Chondrocyte (in vitro differentiated cells): Measurements from ENCODE around the gene ACVR1B. TPM values are rescaled to one million over a fixed set of nuclear protein-coding genes. Genes with fewer than 3 reads are reported as not detected.

Source experiments
- DNase-seq: peaks from one replicate; pipeline ENCODE4 v3.0.0; 2021; ENCODE audit warnings: mixed read lengths, low spot score
- H3K27ac Mint-ChIP-seq: one replicate; pipeline ENCODE4 v1.8.0; 2021; ENCODE audit warnings: mild to moderate bottlenecking, moderate library complexity, mixed read lengths; ENCODE audit not compliant: unreplicated experiment
- H3K27me3 Mint-ChIP-seq: 2 replicates; pipeline ENCODE4 v1.8.0; 2021; ENCODE audit warnings: low read depth, mixed read lengths
- H3K36me3 Mint-ChIP-seq: 2 replicates; pipeline ENCODE4 v1.8.0; 2021; ENCODE audit warnings: low read depth, mixed read lengths
- H3K4me1 Mint-ChIP-seq: 2 replicates; pipeline ENCODE4 v1.8.0; 2021; ENCODE audit warnings: low read depth, mild to moderate bottlenecking, mixed read lengths
- H3K4me3 Mint-ChIP-seq: one replicate; pipeline ENCODE4 v1.8.0; 2021; ENCODE audit warnings: mild to moderate bottlenecking, moderate library complexity, mixed read lengths; ENCODE audit not compliant: unreplicated experiment
- H3K9me3 Mint-ChIP-seq: 2 replicates; pipeline ENCODE4 v1.8.0; 2021; ENCODE audit warnings: low read depth, mixed read lengths
- CTCF ChIP-seq: fragments of 200-600 bp; sonication (generic); IDR thresholded peaks from 2 replicates; pipeline ENCODE4 v1.5.0; 2021; ENCODE audit warnings: antibody characterized with exemption, mild to moderate bottlenecking, moderate library complexity
- total RNA-seq: library from RNA; stranded (reverse); gene quantifications from 3 replicates; pipeline ENCODE4 v1.2.1, GENCODE V29; 2021

The ACVR1B gene
- total RNA-seq, 1 donor from 2014 or later, result 10.6 TPM

- Mint-ChIP-seq H3K27me3 (no peaks in the 10 kb centered on the region), H3K9me3 (peaks cover 5% of the 10 kb centered on the region), H3K36me3 (no peaks in the 10 kb centered on the region), H3K27ac (no peak overlapping the region), H3K4me3 (no peak overlapping the region), H3K4me1 (no peaks in the 10 kb centered on the region)
- TF ChIP-seq CTCF, result no peak
- DNase-seq, result no peak
Measured at GRCh38 chr12:51962737-51963136, 11.2 kb downstream of the ACVR1B start.

- no peak for TF ChIP-seq CTCF
- Mint-ChIP-seq H3K27me3 (no peaks in the 10 kb centered on the region), H3K36me3 (no peaks in the 10 kb centered on the region), H3K4me3 (no peak overlapping the region), H3K27ac (no peak overlapping the region), H3K4me1 (no peaks in the 10 kb centered on the region), H3K9me3 (peaks cover 5% of the 10 kb centered on the region)
- no peak for DNase-seq
Measured at GRCh38 chr12:51963477-51963876, 12.0 kb downstream of the ACVR1B start.

GRCh38 chr12:51969643-51970042, 18.1 kb downstream of the ACVR1B start:
- H3K4me1 Mint-ChIP-seq, result peaks cover 47% of the 10 kb centered on the region
- DNase-seq, result no peak
- peaks cover 5% of the 10 kb centered on the region for H3K9me3 Mint-ChIP-seq
- no peak overlapping the region for H3K27ac Mint-ChIP-seq
- no peaks in the 10 kb centered on the region for H3K36me3 Mint-ChIP-seq
- no peaks in the 10 kb centered on the region for H3K27me3 Mint-ChIP-seq
- TF ChIP-seq CTCF, result no peak
- no peak overlapping the region for H3K4me3 Mint-ChIP-seq

- Mint-ChIP-seq H3K27ac (peak overlapping the region; percentile 79), H3K36me3 (peaks cover 6% of the 10 kb centered on the region), H3K4me1 (peaks cover 57% of the 10 kb centered on the region), H3K4me3 (no peak overlapping the region), H3K27me3 (no peaks in the 10 kb centered on the region), H3K9me3 (no peaks in the 10 kb centered on the region)
- peak; percentile 77 for TF ChIP-seq CTCF
- DNase-seq, result no peak
Measured at GRCh38 chr12:51970904-51971646, 19.6 kb downstream of the ACVR1B start.

GRCh38 chr12:51971679-51972421, 20.4 kb downstream of the ACVR1B start:
- TF ChIP-seq CTCF, result no peak
- Mint-ChIP-seq H3K36me3 (peaks cover 14% of the 10 kb centered on the region), H3K27me3 (no peaks in the 10 kb centered on the region), H3K27ac (peak overlapping the region; percentile 79), H3K4me3 (no peak overlapping the region), H3K4me1 (peaks cover 63% of the 10 kb centered on the region), H3K9me3 (no peaks in the 10 kb centered on the region)
- DNase-seq, result no peak
